ENCODE data around the gene LDLRAP1. TPM values are rescaled to one million over a fixed set of nuclear protein-coding genes. Genes with fewer than 3 reads are reported as not detected.
A peak's percentile ranks its signal among the peaks of the same experiment; 100 is the strongest.

Gene LDLRAP1
- total and polyA plus RNA-seq, 2 donors (not counting 1 experiment from before 2014, with no cell fraction given): 7.3 to 21.0 TPM

DNA sequence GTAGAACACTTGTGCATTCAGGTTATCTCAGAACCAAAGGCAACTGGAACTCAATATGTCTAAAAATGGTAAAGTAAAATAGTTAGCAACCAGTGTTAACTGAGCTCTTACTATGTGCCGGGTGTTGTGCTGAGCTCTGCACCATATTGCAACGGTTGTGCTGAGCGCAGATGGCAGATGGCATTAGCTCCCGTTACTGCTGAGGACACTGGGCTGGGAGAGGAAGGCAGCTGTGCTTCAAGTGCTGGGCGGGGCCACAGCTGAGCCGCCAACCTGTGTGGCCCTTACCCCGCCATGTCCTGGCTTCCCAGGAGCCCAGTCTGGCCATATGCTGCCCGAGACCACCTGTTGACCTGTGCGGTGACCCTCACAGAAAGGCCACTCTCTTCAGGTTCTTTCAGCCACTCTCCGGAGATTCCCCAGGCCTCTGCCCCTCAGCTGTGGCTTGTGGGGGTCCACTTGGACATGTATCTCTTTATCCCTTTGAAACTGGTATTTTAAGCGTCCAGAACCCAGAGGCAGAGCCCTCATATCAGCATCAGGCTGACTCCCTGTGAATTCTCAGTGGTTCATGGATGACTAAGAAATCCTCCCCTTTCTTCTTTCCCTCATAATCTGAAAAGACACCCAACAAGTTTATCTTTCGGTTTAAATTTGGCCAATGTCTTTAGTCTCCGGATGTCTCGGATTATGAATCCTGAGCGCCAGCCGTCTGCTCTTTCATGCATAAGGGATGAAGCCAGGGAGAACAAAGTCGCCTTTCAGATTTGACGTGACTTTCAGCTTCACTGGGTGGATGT is 26.4 kb downstream of the LDLRAP1 start:
- no peak overlapping the region for H3K9ac ChIP-seq (ENCODE audit: insufficient read depth, low read length)
- no peaks in the 10 kb centered on the region for H4K20me1 ChIP-seq (ENCODE audit: control insufficient read depth, extremely low read depth, insufficient read depth, low read length)
- no peak overlapping the region for H3K4me3 ChIP-seq (replicated peaks in 1 of 4; ENCODE audit: control extremely low read depth in 1 of 4, insufficient read depth in 1 of 4, low read depth in 3 of 4, low read length in 4 of 4)
- TF ChIP-seq EZH2 (IDR thresholded peaks at IDR 0.05; ENCODE audit: low read length, missing control alignments): no peak
- TF ChIP-seq, protein P1, sequence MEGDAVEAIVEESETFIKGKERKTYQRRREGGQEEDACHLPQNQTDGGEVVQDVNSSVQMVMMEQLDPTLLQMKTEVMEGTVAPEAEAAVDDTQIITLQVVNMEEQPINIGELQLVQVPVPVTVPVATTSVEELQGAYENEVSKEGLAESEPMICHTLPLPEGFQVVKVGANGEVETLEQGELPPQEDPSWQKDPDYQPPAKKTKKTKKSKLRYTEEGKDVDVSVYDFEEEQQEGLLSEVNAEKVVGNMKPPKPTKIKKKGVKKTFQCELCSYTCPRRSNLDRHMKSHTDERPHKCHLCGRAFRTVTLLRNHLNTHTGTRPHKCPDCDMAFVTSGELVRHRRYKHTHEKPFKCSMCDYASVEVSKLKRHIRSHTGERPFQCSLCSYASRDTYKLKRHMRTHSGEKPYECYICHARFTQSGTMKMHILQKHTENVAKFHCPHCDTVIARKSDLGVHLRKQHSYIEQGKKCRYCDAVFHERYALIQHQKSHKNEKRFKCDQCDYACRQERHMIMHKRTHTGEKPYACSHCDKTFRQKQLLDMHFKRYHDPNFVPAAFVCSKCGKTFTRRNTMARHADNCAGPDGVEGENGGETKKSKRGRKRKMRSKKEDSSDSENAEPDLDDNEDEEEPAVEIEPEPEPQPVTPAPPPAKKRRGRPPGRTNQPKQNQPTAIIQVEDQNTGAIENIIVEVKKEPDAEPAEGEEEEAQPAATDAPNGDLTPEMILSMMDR (conservative IDR thresholded peaks at IDR 0.05 in 1 of 2, IDR thresholded peaks at IDR 0.05 in 1 of 2; ENCODE audit: low read depth in 1 of 2, low read length in 2 of 2): no peak
- H3K27me3 ChIP-seq (ENCODE audit: control insufficient read depth, insufficient read depth, low read length): no peaks in the 10 kb centered on the region
- no peaks in the 10 kb centered on the region for H3K9me3 ChIP-seq (ENCODE audit: control insufficient read depth, insufficient read depth, low read depth, low read length)
- H3K79me2 ChIP-seq (ENCODE audit: control insufficient read depth, insufficient read depth, low read length): no peaks in the 10 kb centered on the region
- no peak overlapping the region for H2AFZ ChIP-seq (ENCODE audit: low read length)
- no peak overlapping the region for H3K4me2 ChIP-seq (ENCODE audit: extremely low read depth, insufficient read depth, low read length)
- DNase-seq (ENCODE audit: low read depth in 2 of 2): peak in 1 of 2 donors; percentile 65
- no peak overlapping the region for H3K27ac ChIP-seq (ENCODE audit: insufficient read depth, low read length)
- H3K36me3 ChIP-seq (ENCODE audit: control insufficient read depth, insufficient read depth, low read length): no peaks in the 10 kb centered on the region
- peaks cover 33% of the 10 kb centered on the region for H3K4me1 ChIP-seq (ENCODE audit: control insufficient read depth, extremely low read depth, insufficient read depth, low read length)

GRCh38 chr1:25570798-25571521 is 27.6 kb downstream of the LDLRAP1 start:
- no peak overlapping the region for H3K4me3 ChIP-seq (replicated peaks in 1 of 4; ENCODE audit: control extremely low read depth in 1 of 4, insufficient read depth in 1 of 4, low read depth in 3 of 4, low read length in 4 of 4)
- no peak for DNase-seq (ENCODE audit: low read depth in 2 of 2)
- H3K9me3 ChIP-seq (ENCODE audit: control insufficient read depth, insufficient read depth, low read depth, low read length): no peaks in the 10 kb centered on the region
- no peaks in the 10 kb centered on the region for H4K20me1 ChIP-seq (ENCODE audit: control insufficient read depth, extremely low read depth, insufficient read depth, low read length)
- no peak overlapping the region for H3K9ac ChIP-seq (ENCODE audit: insufficient read depth, low read length)
- H3K4me2 ChIP-seq (ENCODE audit: extremely low read depth, insufficient read depth, low read length): no peak overlapping the region
- no peaks in the 10 kb centered on the region for H3K79me2 ChIP-seq (ENCODE audit: control insufficient read depth, insufficient read depth, low read length)
- TF ChIP-seq EZH2 (IDR thresholded peaks at IDR 0.05; ENCODE audit: low read length, missing control alignments): no peak
- TF ChIP-seq, protein P1 (conservative IDR thresholded peaks at IDR 0.05 in 1 of 2, IDR thresholded peaks at IDR 0.05 in 1 of 2; ENCODE audit: low read depth in 1 of 2, low read length in 2 of 2): no peak
- no peaks in the 10 kb centered on the region for H3K36me3 ChIP-seq (ENCODE audit: control insufficient read depth, insufficient read depth, low read length)
- no peaks in the 10 kb centered on the region for H3K27me3 ChIP-seq (ENCODE audit: control insufficient read depth, insufficient read depth, low read length)
- no peak overlapping the region for H2AFZ ChIP-seq (ENCODE audit: low read length)
- H3K27ac ChIP-seq (ENCODE audit: insufficient read depth, low read length): no peak overlapping the region
- peaks cover 29% of the 10 kb centered on the region for H3K4me1 ChIP-seq (ENCODE audit: control insufficient read depth, extremely low read depth, insufficient read depth, low read length)

DNA sequence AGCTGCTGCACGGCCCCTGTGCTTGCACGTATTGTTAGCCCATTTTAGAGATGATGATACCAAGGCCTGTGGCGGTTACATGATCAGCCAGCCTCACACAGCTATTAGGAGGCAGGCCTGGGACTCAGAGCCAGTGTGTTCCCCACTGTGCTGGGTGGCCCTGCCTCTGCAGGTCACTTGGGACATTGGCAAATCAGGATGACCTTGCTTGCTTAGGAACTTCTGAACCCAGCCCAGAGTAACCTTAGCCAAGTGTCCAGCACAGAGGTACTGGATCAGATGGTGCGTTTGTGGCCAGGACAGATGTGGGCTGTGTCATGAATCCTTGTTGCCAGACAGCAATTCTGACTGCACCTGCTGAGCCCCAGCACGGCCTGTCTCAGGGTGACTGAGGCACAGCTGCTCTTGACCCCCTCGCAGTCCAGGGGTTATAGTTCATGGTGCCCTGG is 28.1 kb downstream of the LDLRAP1 start:
- no peak overlapping the region for H2AFZ ChIP-seq (ENCODE audit: low read length)
- peaks cover 26% of the 10 kb centered on the region for H3K4me1 ChIP-seq (ENCODE audit: control insufficient read depth, extremely low read depth, insufficient read depth, low read length)
- no peak overlapping the region for H3K4me2 ChIP-seq (ENCODE audit: extremely low read depth, insufficient read depth, low read length)
- H3K36me3 ChIP-seq (ENCODE audit: control insufficient read depth, insufficient read depth, low read length): no peaks in the 10 kb centered on the region
- no peak overlapping the region for H3K9ac ChIP-seq (ENCODE audit: insufficient read depth, low read length)
- no peak for TF ChIP-seq EZH2 (IDR thresholded peaks at IDR 0.05; ENCODE audit: low read length, missing control alignments)
- TF ChIP-seq, protein P1 (conservative IDR thresholded peaks at IDR 0.05 in 1 of 2, IDR thresholded peaks at IDR 0.05 in 1 of 2; ENCODE audit: low read depth in 1 of 2, low read length in 2 of 2): no peak
- no peaks in the 10 kb centered on the region for H3K9me3 ChIP-seq (ENCODE audit: control insufficient read depth, insufficient read depth, low read depth, low read length)
- H3K4me3 ChIP-seq (replicated peaks in 1 of 4; ENCODE audit: control extremely low read depth in 1 of 4, insufficient read depth in 1 of 4, low read depth in 3 of 4, low read length in 4 of 4): no peak overlapping the region
- H4K20me1 ChIP-seq (ENCODE audit: control insufficient read depth, extremely low read depth, insufficient read depth, low read length): no peaks in the 10 kb centered on the region
- no peak overlapping the region for H3K27ac ChIP-seq (ENCODE audit: insufficient read depth, low read length)
- no peaks in the 10 kb centered on the region for H3K27me3 ChIP-seq (ENCODE audit: control insufficient read depth, insufficient read depth, low read length)
- no peak for DNase-seq (ENCODE audit: low read depth in 2 of 2)
- no peaks in the 10 kb centered on the region for H3K79me2 ChIP-seq (ENCODE audit: control insufficient read depth, insufficient read depth, low read length)

Measured in fibroblast of lung (primary cell).